ENCODE results near the gene IL18.
A peak's percentile ranks its signal among the peaks of the same experiment; 100 is the strongest.
"Not testable (repeated sequence)": the region's sequence is repeated elsewhere in the genome, so short reads cannot be mapped to it uniquely, and the experiment has no call there.

IL18 gene

DNA sequence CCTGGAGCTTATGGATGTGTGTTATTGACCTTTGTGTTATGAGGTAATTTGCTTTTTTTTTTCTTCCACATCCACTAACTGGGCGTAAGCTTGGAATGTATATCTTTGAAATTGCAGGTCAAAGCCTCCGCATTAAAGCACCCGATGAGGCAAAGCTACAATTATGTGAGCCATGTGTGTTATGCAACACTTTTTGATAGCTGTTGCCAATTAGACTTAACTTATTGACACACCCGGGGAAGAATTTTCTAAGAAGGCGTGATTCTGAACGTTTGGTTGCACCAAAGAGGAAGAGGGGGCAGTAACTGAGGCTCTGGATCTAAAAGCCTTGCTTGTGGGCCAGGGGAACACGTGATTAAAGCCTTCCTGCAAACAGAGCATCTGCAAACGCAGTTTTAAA, 2.7 kb upstream of the IL18 start:
- no peak for DNase-seq

DNA sequence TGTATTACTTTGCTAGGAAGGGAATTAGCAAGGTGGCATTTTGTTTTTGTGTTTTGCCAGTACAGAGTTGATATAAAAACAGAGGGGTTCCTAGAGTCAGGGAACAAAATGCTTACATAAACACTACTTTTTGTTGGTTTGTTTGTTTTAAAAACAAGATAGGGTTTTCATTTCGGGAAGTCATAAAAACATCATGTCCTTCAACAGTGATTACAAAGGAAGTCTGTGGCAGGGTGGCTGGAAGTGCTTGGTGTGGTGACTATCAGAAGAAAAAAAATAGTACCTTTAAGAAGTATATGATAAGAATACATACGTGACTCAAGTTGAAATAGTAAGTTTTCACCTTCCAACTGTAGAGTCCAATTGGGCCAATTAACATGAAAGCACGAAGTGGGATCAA, 1.2 kb upstream of the IL18 start:
- no peak for DNase-seq

DNA sequence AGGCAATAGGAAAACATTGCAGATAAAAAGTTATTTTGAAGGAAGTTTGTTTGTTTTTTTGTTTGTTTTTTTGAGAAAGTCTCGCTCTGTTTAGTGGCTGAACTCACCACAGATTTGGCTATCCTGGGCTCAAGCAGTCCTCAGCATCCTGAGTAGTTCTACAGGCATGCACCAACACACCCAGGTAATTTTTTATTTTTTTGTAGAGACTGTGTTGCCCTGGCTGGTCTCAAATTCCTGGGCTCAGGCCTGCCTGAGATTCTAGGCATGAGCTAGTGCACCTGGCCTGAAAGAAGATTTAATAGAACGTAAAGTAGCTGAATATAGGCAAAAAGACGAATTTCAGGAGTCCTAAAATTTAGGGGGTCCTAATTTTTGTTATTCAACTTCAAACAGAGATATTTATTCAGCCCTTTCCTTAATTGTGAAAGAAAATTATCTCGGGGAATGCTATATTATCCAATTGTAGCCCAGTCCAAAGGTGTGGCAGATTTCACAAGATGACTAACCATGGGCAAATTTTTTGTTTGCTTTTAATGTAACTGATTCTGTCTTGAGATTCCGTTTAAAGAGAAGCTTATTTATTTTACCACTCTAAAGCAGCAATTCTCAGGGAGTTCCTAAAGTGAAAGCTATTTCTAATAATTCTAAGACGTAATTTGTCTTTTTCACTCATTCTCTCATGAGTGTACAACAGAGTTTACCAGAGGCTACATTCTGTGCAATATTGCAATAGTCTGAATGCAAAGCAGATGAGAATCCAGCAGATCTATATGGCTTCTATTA, 940 bp downstream of the IL18 start:
- DNase-seq: no peak

DNA sequence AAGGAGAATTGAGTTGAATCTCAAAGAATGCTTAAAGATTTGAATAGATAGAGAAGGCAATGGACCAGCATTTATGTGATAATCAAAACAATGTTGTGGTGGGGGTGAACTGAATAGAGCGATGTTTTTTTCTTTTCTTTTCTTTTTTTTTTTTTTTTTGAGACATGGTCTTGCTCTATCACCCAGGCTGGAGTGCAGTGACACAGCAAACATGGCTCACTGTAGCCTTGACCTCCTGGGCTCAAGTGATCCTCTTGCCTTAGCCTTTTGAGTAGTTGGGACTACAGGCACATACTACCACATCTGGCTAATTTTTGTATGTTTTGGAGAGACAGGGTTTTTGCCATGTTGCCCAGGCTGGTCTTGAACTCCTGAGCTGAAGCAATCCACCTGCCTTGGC, 1.7 kb downstream of the IL18 start:
- not testable (repeated sequence) for DNase-seq

DNA sequence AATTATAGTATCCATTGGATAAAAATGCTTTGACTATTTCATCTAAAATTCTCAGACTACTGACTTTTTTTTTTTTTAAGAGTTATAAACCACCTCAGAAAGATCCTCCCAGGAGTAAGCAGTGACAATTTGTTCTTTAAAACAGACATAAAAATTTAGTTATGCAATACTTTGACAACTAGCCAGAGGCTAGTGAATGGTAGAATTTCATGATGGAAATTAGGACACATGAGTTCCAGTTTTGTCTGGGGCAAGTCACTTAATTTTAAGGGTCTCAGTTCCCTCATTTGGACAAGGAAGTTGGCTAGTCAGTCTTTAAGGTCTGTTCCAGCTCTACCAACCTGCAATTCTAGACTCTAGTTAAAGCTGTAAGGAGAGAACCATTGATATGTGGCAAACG, 2.9 kb downstream of the IL18 start:
- DNase-seq: no peak

DNA sequence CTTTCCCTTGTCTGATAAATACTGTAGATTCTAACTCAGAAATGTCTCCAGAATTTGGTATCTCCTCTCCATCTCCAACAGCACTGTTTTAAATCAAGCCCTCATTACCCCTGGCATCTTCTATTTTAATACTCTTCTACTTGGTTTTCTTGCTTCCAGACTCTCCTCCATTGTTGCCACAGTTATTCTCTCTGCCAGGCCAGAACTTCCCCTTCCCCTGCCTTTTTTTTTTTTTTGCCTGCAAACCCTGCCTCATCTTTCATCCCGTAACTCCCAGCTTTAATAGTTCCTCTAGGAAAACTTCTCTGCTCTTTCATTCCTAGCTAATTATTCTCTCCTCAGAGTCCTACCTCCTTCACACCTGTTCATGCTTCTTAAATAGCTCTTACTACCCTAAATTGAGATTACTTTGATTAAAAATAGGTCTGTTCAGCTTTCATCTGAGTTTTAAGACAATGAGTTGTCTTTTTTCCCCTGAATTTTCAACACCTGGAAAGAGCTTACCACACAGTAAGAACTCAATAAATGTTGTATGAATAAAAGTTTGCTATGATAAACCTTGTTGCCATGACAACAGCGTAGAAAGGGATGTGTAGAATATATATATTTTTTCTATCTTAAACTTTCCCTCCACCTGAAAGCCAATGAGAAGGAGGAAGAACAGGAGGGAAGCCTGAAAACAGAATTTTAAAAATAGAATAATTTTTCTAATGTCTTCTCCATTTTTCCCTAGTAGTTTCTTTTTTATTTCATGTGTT, 3.6 kb downstream of the IL18 start:
- DNase-seq: no peak

DNA sequence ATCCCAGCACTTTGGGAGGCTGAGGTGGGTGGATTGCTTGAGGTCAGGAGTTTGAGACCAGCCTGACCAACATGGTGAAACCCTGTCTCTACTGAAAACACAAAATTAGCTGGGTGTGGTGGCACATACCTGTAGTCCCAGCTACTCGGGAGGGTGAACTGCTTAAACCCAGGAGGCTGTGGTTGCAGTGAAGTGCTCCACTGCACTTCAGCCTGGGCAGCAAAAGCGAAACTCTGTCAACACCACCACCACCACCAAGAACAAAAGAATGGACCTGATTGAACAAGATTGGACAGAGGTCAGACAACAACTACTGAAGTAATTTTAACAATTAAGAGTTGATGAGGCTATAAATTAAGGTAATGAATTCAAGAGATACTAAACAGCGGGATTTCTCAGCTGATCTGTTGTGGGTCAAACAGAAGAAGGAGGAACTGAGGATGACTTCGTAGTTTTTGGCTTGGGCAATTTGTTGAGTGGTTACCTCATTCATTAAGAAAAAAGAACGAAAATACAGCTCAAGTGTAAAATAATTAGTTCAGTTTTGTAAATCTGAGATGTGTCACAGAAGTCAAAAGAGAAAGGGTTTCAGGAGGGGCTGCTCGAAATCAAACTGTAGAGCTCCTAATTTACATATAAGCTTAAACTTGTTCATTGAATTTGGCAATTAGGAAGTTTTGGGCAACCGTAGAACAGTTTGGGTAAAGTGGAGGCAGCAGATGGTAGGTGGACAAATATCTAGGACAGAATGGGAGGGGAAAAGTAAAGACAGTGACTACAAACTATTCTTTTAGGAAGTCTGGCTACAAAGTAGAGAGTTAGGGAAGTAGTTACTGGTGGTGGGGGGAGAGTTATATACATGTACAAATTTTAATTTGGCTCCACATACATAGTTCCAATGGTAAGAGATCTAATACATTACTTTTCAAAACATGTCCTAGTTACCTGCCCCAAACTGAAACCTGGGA, 4.5 kb downstream of the IL18 start:
- DNase-seq: no peak

DNA sequence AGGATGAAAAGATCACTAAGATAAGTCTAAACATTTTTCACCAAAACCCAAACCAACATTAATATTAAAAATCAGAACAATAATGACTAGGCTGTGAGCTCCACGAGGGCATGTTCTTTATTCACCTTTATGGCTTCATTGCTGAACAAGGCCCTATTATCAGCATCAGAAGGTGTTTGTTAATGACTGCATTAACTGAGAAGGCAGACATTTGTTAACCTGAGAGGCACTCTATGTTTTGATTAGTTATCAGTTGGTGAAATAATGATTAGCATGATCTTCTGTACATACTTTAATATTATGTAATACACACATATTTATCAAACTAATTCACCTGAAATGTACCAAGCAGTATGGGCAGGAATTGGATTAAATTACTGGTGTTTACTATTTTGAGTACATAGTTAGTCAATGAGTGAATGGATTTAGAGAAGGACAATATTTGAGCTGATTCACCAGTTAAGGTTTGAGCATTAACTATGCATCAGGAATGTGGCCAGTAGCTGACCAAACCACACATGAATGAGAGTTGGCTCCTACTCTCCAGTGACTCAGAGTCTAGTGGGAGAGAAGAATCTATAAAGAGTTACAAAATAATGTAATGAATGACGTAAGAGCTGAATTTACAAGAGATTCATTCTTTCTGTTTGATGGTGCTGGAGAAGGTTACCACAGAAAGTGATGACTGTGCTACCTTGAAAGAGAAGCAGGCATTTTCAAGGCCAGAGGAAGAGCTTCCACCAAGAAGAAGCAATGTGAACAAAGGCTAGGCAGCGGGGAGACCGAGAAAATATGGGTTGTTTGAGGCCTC, 6.7 kb downstream of the IL18 start:
- no peak for DNase-seq

DNA sequence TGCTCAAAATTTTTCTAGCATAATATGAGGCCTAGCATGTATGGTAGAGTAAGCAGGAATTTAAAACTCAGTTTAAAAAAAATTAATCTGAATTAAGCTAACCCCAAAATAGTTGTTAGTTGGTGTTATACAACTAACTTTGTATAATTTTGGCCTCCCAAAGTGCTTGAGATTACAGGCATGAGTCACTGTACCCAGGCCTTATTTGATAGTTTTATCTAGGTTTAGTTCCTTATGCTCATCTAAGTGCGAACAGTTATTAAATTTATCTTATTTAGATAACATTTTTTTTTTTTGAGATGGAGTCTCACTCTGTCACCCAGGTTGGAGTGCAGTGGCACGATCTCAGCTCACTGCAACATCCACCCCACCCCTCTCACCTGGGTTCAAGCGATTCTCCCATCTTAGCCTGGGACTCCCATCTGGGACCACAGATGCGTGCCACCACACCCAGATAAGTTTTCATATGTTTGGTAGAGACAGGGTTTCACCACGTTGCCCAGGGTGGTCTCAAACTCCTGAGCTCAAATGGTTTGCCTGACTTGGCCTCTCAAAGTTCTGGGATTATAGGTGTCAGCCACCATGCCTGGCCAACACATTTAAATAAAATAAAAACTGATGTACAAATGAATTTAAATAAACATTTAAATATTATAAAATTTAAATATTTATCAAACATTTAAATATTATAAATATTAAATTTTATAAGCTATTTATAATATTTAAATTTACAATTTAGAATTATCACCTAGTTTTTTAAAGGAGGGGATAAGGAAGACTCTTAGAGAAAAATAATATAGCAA, 7.5 kb downstream of the IL18 start:
- DNase-seq: no peak

DNA sequence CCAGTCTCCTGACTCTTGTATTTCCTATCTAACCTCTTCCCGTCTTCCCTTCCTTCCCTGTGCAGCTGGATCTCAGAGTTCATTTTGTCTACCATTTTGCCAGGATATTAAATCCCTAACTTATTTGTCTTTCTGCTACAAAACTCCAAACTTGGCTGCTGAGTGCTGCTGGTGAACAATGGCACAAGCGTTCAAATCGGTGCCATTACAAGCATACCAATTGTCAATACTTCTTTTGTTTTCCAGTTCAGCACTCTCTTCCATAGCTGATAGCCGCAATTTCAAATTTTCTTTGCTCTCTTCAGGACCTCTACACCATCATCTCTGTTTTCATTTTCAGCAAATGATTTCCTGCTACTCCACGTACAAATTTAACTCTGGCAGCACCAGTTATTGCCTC, 13.4 kb downstream of the IL18 start:
- no peak for DNase-seq

DNA sequence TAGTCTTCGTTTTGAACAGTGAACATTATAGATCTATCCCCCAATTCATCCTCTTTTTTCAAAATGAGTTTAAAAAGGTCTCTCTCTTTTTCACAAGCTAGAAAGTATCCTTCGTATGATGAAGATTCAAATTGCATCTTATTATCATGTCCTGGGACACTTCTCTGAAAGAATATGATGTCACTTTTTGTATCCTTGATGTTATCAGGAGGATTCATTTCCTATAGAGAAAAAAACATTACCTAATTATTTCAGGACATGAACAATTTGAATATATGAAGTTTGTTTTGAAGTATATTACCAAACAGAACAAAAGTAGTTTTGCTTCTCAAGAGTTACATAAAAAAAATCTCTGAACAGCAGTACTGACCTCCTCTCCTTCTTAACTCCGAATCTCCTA, 20.3 kb downstream of the IL18 start:
- no peak for DNase-seq

DNA sequence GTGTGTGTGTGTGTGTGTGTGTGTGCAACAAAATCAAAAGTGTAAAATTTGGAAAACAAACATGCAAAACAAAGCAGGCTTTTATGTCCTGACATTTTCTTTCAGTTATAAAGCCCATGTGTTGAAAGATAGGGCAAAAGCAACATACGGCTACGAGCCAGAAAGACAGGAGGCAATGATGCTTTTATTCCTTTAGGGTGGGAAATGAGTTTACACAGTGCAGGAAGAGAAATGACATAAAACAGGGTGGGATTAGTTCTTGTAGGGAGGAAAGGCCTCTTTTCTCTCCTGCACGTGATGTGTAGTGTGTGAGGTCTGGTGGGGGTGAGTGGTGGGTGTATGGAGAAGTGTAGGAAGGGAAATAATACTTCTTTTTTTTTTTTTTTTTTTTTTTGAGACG, 29.4 kb downstream of the IL18 start:
- DNase-seq: no peak

DNA sequence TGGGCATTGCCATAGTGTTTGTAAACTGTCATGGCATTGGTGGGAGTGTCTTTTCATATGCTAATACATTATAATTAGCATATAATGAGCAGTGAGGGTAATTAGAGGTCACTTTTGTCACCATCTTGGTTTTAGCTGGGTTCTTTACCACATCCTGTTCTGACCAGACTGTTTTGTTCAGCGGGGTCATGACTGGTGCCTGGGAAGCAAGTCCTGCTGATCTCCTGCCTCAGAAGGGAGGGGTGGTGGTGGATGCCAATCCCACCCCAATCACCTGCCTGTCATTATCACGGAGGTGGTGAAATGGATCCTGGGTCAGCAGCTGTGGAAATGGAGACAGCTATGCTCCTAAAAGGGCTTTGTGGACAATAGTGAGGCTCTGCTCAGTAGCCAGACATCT, 31.2 kb downstream of the IL18 start:
- DNase-seq: no peak

DNA sequence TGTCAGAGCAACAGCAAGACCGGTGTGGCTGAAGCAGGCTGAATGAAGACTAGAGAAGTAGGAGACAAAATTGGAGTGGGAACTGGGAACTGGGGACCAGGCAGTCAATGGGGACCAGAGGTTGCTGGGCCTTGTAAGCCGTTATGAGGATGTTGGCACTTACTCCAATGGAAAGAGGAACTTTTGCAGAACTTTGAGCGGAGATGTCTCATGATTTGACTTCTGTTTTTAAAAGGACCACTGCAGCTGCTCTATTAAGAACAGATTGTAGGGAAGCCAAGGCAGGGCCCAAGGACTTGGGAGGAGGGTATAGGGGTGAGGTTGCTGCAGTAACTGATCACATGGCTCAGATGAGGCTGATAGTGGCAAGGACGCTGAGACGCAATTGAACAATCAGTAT, 34.2 kb downstream of the IL18 start:
- DNase-seq: no peak

DNA sequence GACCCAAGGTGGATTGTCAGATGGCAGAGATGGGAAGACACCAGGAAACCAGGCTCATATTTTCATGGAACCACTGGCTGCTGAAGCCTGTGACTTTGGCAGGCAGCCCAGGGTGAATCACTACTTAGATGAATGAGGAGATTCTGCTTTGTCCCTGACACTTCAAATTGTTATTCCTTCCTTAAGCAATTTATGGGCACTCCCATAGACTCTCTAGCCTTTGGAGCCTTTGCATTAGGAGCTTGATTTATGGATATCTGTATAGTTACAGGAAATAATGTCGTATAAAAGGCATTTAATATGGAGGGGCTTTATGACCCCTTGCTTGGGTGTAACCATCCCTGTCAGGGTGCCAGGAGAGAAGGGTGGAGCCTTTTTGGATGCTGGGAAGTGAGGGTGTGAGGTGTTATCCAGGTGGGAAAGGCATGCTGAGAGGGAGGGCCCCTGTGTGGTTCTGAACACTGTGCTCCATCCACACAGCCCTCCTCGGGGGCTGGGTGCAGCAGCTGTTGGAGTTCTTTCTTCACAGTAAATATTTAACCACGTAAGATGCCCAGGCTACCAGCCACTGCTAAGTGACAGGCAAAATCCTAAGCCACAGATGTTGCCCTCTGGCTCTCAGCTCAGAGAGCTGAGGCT, 35.3 kb downstream of the IL18 start:
- DNase-seq: peak; percentile 57

DNA sequence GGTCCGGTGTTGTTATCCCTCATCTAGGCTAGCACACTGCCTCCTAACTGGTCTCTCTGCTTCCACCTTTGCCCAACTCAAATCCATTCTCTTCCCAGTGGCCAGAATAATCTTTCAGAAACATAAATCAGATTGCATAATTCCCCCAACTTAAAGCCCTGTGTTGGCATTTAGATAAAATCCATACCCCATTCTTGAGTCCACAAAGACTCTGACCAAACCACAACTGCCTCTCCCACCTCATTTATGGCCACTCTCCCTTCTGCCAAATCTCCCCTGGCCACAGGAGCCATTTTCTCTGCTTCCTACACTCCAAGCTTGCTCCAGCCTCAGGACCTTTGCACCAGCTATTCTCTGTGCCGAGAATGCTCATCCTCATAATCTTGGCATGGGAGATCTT, 36.8 kb downstream of the IL18 start:
- DNase-seq: no peak

DNA sequence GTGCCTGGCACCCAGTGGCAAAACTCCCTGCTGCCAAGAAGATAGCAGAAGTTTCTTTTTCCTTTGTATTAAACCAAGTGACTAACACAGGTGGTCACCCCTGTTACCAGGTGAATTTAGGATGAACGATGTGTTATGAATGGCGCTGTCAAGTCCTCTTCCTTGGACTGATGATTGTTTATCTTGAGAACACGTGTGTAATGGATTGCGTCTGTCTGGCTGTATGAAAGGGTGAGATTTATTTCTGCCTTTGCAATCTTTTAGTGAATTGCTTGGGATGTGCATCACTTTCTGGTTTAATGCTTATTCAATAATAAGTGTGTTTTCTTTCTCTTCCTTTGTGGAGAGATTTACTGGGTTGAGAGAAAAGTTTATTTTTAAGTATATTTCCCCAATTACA, 40.8 kb downstream of the IL18 start:
- no peak for DNase-seq

DNA sequence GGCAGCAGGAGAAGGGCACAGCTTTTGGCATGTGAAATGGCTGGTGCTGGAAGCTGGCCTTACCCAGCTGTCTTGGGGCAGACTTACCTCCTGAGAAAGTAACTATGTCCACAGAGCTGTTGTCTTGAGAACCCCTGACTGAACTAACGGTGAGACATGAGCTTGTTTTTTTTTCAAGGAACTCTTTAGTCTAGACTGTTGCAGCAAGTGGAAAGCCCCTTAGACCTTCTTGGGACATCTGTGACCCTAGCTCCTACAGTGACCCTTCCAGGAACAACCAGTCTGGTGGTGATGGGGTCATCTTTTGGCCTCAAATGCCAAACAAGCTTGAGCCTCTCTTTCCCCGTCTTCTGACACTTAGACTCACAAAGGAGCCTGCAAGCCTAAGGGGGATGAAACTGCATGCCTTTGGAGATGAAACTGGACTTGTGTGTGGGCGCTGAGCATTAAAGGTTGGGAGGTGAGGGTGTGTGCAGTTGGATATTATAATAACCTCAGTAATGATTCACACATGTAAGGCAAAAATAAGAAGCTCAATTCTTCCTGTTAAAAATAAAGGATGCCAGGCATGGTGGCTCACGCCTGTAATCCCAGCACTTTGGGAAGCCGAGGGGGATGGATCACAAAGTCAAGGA, 41.8 kb downstream of the IL18 start:
- DNase-seq: no peak

DNA sequence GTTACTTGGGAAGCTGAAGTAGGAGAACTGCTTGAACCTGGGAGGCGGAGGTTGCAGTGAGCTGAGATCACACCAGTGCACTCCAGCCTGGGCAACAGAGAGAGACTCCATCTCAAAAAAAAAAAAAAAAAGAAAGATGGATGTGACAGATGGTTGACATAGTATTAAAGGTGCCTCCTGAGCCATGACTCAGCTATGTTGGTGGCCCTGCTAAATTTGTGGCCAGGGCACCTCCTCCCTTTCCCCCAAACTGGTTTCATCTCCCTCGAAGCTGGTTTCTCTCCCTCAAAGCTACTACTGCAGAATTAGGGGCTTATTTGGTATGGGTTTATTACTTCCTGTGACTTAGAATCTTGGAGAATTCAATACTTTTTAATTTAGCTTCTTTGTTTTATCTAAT, 45.7 kb downstream of the IL18 start:
- no peak for DNase-seq

DNA sequence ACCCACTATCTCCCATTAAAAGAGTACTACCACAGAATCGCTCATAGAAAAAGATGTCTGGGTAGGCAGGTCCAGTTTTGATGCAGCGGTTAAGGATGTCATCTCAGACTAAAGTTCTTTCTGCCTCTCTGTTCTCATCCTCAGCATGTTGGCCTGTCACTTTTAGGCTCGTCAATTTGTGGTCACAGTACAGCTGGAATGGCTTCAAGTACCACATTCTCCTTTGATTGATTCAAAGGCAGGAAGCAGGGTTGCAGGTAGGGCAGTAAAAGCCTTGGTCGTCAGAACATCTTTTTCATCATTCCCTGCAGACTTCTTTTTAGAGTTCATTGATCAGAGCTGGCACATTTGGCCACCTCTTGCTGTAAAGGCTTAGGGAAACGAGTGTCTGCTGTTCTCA, 48.5 kb downstream of the IL18 start:
- no peak for DNase-seq

DNA sequence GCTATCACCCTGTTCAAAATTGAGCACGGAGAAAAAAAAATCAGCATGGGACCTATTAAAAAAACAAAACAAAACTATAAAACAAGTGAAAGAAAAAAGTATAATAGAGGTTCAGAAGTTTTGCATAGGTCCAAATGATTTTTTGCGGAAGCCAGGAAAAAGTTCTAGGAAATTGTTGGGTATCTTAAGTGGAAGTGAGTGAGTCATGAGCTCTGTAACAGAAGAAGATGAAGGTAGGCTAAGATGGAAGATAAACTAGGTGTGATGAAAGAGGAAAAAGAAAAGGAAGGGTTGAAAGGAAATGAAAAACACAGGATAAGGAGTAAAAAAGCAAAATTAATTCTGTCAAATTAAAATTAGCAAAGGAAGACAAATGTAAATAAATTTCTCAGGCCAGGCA, 49.4 kb downstream of the IL18 start:
- DNase-seq: no peak
